HG03521 (cell line): ENCODE results near the gene SH3BP5.

Experiments used
- ATAC-seq: cut with Tn5 transposase; IDR thresholded peaks from one replicate; pipeline ENCODE4 v1.9.1; 2021; ENCODE audit warnings: mild to moderate bottlenecking, moderate library complexity; ENCODE audit not compliant: unreplicated experiment

Gene SH3BP5

DNA sequence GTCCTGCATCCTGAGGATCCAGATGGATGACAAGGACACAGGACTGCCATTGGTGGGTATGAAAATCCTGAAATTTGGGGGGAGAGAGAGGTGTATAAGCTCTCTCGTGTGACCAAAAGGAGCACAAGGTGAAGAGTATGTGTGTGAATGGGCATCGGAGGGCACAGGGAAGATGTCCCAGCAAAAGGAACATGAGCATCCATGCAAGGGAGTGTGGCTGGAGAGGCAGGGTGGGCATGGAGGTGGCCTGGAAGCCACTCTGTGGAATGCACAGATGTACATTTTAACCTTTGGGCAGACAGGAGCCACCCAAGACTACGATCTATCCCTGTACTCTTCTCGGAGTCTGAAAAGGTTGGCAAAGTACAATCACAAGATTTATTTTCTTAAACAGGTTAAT lies 71.9 kb downstream of the SH3BP5 start:
- no peak for ATAC-seq

DNA sequence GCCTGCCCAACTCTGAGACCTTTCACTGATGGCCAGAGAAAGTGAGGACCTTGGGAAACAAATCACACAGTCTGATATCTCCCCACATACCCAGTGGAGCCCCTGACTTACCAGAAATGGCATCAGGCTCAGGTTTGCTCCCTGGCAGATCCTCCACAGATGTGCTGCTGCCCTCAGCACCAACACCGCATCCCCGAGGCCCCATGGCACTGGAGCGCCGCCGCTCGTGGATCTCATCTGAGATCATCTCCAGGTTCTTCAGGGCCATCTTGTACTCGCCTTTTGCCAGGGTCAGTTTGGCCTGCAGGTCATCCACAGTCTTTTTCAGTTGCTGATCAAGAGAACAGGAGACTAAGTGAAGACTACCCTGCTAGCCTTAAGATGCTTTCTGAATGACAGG lies 73.7 kb downstream of the SH3BP5 start:
- no peak for ATAC-seq

DNA sequence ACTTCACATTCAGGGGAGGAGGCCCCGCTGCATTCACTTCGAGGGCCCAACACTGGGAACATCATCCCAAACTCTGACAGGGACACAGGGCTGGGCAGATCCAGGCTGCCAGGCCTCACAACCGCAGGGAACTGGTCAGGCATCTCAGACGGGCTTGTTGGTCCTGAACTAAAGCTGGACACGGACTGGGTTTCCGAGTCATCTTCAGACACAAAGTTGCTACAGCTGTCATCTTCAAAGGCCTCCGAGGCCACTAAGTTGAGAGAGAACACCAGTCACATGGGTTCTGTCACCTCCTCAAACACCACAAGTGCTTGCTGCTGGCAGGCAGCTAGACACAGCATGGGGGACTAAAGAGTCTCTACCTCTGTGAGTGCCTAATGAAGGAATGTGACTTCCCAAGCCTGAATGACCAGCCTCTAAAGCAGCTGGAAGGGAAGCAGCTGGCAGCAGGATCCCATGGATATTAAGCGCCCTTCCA lies 75.5 kb downstream of the SH3BP5 start:
- ATAC-seq, result no peak

DNA sequence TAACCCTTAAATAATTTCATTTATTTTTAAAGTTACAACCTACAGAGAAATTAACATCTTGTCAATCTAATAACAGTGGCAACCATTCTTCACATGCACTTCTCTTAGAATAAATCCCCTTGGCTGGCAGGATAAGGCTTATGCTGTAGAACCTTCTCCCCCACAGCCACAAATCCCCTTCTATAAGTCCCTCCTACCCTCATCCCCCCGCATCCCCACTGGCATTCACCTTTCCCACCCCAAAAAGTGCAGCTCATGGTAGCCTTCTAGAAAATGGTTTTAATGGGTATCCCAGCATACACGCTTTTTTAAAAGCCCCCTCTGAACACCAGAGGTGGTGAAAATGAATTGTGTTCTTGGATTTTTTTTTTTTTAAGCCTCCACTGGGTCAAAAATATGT lies 77.2 kb downstream of the SH3BP5 start:
- ATAC-seq, result no peak

DNA sequence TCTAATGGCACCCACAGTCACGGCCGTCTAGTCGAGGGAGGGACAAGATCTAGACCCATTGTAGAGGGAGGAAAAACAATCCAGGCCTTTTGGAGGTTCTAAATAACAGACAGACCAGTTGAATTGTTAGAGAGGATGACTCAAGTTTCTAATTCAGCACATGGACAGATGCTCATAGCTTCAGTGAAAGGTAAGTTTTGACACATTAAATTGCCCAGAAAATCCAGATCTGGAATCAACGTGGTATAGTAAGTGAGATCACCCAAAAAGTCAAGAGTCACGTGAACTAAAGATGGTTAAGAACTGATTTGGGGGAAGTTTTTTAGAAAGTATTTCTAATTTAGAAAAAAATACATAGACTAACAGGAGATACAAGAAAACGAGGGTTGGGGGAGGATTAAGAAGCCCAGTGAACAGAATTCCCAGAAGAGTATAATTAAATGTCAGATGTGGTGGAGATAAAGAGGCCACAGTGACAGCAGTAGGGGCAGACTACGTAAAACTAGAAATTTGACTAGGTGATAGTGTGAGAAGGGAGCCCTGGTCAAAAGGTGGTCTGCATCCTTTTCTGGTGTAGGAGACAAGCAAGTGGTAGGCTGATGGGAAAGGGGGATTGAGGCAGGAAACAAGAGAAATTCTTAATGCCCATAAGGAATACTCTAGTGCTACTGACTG lies 79.2 kb downstream of the SH3BP5 start:
- no peak for ATAC-seq

DNA sequence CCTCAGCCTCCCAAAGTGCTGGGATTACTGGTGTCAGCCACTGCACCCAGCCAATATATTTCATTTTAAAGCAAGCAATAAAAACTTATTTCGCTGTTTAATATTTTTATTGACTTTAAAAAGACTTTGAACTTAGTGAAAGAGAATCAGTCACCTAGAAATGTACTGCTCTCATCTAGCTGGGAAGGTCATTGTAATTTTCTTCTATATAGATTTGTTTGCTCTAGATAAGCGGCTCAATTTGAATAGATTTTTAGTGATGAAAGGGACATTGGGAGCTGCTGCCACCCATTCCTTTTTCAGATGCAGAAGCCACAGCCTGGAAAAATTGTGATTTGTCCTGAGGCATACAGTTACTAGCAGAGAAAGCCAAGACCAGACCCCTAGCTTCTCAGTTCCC lies 86.2 kb downstream of the SH3BP5 start:
- ATAC-seq, result no peak

DNA sequence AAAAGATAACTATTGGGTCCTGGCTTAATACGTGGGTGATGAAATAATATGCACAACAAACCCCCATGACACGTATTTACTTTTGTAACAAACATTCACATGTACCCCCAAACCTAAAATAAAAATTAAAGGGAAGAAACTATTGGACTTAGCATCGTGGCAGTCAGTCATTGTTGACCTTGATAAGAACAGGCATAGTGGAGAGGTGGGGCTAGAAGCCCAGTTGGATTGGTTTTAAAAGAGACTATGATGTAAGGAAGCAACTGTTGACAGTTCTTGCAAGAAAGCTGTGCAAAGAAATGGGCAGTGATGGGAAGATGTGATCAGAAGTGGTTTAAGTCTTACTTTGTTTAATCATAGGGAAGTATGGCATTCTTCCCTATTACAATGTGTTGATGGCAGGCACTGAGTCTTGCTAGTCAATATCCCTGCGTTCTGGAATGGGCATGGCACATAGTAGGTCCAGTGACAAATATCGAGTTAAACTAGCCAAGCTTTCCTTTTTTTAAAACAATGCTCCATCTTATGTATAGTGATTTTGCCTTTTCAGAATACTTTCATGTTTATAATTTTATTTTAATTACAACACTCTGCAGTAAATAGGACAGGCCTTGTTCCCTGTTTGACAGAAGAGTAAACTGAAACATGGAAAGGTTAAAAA lies 88.4 kb downstream of the SH3BP5 start:
- no peak for ATAC-seq

DNA sequence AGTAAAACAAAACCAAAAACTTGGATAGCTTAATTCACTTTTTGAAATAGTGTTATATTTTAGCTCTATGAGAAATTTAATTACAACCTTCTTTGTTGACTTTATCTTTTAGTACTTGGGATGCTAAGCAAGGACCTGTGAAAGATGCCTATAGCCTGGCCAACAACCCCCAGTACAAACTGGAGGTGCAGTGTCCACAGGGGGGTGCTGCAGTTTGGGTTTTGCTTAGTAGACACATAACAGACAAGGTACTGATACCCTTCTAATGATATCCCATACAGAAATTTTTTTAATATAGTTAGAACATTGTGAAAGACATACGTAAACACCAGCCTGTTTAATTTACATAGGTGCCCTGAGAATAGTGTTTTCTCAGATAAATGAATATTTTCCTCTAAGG lies 91.0 kb downstream of the SH3BP5 start:
- no peak for ATAC-seq

DNA sequence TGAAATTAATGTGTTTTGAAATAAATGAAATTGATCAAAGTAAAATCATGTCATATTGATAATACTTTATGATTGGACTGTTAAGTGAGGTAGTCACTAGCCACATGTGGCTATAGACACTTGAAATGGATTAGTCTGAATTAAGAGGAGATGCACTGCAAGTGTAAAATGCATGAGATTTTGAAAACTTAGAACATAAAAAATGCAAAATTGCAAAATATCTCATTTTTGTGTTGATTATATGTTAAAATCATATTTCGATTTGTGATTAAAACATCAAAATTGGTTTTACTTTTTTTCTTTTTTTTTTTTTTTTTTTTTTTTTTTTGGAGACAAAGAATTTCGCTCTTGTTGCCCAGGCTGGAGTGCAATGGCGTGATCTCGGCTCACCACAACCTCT lies 103.1 kb downstream of the SH3BP5 start:
- no peak for ATAC-seq

DNA sequence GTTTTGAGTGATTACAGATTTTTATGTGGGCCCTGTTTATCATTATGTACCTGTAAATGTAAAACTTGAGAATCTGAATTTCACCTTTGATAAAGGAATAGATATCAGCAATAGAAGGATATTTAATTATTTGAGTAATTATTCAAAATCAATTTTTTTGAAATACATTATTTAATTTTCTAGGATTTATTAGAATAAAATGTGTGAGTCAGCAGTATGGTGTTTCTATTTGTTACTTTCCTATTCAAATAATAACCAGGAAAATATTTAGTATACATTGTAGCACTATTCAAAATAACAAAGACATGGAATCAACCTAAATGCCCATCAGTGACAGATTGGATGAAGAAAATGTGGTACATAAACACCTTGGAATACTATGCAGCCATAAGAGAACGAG lies 104.2 kb downstream of the SH3BP5 start:
- no peak for ATAC-seq

DNA sequence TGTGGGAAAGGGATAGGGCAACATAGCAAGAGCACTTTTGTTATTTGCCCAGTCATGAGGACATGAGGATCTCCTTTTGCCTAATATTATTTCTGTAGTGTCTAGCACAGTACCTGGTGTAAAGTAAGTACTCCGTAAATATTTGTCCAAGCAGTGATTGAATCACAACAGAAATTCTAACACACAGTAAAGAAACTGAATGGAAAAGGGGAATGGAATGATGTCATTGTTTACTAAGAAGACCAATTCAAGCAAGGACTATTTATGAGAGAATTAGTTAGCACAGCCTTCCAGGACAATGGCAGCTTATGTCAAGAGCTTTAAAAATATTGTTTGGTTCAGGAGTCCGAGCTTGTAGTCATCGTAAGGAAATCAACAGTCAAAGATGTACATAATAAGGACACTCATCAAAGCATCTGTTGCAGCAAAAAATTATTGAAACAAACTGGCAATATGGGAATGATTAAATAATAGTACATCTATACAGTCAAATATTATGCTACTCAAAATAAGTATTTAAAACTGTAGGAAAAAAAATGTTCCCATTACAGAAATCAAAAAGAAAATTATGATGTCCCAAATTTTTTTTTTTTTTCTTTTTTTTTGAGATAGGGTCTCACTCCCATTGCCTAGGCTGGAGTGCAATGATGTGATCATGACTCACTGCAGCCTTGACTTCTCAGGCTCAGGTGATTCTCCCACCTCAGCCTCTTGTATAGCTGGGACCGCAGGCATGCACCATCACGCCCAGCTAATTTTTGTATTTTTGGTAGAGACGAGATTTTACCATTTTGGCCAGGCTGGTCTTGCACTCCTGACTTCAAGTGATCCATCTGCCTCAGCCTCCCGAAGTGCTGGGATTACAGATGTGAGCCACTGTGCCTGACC lies 108.5 kb downstream of the SH3BP5 start:
- ATAC-seq, result no peak

DNA sequence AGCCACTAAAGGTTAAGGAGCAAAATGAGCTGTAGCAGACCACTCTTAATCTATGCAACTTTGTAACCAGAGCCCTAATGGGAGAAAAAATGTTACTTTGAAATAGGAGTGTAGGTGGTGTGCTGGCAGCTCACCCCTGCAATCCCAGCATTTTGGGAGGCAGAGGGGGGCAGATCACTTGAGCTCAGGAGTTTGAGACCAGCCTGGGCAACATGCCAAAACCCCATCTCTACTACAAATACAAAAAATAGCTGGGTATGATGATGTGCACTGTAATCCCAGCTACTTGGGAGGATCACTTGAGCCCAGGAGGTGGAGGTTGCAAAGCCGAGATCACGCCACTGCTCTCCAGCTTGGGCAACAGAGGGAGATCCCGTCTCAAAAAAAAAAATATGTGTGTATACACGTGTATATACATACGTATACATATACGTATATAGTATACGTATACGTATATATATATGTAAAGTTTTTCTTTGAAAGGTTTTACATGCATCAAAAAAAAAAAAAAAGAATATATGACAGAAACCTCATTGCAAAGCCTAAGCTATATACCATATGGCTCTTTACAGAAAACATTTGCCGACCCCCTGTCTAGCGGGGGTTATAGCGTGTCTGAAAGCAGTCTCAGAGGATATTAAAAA lies 110.7 kb downstream of the SH3BP5 start:
- ATAC-seq, result no peak

DNA sequence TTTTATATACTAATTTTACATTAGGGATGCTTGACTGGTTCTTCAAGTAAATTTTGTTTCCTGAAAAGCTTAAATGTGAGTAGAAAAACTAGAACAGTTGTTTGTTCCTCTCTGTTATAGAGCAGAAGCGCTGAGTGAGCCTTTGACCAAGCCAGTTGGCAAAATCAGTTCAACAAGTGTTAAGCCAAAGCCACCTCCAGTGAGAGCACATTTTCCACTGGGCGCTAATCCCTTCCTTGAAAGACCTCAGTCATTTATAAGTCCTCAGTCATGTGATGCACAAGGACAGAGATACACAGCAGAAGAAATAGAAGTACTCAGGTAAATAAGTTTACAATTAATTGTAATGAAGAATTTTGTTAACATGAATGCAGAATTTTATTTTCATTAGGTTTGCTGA lies 111.7 kb downstream of the SH3BP5 start:
- no peak for ATAC-seq

DNA sequence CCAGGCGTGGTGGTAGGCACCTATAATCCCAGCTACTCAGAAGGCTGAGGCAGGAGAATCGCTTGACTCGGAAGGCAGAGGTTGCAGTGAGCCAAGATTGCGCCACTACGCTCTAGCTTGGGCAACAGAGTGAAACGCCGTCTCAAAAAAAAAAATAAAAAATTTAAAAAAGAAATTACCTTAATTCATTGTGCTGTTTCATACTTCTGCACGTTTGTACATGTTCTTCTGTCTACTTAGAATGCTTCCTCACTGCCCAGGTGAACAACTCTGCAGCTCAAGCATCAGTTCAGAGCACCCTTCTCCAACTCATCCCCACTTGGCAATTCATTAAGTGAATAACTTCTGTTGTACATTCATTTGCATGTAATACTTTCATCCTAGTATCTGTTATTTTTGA lies 112.3 kb downstream of the SH3BP5 start:
- ATAC-seq, result no peak

DNA sequence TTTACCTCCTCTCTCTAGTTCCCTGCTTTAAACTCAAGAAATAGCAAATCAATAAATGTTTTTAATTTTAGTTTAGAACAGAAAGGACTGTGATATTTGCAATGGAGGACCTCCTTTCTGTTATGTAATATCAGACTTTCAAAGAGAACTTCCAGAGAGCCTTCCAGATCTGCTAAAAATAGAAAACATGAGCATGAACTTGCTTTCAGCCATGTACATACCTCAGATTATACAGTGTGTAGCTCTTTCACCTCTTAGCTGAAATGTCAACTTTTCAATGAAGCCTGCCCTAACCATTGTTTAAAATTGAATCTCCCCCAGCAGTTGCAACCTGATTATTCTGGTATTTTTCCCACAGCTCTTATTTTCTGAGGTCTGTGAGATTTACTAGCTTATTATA lies 113.7 kb downstream of the SH3BP5 start:
- ATAC-seq, result no peak

DNA sequence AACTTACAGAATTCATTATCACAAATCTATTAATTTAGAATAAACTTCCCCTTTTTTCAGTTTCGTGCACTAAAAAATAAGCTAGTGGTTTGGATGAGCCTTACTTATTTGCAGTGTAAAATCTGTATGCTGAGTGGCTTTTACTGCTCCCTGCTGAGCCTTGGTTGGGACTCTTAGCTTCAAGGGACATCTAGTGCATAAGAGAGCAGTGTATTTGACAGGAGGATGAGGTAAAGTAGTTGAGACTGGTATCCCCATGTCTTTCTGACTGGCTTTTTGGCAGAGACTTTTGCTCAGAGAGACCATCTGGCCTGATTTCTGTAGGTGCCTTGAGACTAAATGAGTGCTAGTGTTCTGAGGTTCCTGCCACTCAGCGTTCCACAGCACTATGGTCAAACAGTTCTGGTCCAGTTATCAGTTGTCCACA lies 114.5 kb downstream of the SH3BP5 start:
- no peak for ATAC-seq

DNA sequence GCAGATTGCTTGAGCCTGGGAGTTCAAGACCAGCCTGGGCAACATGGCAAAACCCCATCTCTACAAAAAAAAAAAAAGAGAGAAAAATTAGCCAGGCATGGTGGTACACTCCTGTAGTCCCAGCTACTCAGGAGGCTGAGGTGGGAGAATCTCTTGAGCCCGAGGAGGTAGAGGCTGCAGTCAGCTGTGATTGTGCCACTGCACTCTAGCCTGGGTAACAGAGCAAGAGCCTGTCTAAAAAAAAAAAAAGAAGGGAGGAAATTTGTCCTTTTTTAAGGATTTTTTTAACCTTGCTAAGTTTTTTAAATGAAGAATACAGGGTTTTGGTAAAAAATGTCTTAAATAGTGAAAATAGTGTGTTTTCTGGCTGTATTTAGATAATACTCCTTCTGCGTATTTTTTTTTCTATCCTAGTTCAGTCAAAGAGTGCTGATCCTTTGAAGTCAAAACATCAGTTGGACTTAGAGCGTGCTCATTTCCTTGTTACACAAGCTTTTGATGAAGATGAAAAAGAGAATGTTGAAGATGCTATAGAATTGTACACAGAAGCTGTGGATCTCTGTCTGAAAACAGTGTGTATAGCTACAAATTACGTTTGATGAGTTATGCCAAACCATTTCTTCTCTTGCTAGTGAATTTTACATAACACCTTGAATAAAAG lies 115.2 kb downstream of the SH3BP5 start:
- ATAC-seq, result no peak

DNA sequence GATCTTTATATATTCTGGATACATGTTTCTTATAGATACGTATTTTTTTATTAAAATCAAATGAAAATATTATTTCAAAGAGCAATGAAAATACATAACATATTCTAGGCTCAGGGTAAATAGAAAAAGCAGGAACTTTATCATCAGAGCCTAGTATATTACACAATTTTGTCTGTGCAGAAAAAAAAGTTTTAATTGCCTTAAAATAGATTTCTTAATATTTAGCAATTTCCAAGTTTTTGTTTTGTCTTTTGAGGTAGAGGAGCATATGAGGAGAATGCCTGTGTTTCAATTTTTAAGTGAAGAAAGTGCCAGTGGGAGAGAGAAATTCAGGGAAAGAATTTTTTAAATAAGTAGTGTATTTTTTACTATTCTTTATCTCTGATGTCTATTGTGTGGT lies 115.9 kb downstream of the SH3BP5 start:
- ATAC-seq, result no peak

DNA sequence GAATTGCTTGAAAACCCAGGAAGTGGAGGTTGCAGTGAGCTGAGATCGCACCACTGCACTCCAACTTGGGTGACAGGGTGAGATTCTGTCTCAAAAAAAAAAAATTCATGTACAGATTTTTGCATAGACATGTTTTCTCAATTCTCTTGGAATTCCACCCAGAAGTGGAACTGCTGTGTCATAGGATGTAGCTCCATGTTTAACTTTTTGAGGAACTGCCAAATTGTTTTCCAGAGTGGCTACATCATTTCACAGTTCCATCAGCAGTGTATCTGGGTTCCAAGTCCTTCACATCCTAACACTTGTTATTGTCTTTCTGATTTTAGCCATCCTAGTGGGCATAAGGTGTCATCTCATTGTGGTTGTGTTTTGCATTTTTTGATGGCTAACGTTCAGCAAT lies 116.4 kb downstream of the SH3BP5 start:
- ATAC-seq, result no peak

DNA sequence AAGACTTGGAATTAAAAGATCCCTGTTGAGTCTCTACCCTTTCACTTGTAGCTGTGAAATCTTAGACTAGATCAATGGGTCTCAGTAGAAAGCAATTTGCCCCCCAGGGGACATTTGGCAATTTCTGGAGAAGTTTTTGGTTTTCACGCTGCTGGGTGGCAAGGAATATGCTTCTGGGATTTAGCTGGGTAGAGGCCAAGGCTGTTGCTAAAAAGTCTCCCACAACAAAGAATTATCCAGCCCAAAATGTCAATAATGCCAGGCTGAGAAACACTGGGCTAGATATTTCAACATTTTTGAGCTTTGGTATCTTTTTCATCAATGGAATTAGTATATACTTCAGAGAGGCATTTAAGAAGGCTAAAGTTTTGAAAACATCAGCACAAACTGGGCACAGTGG lies 117.6 kb downstream of the SH3BP5 start:
- no peak for ATAC-seq

DNA sequence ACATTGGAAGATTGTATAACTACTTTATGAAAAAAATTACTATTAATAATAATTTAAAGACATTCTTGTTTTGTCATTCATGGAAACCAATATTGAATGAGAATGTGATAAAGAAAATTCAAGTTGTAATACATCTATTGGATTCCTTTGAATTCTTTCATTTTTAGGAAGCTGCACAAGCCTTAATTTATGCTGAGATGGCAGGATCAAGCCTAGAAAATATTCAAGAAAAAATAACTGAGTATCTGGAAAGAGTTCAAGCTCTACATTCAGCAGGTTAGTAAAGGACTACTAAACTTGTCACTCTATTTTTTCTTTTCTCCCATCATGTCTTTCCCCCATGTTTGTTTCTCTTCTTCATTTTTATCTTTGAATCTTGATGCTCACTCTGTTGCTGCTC lies 120.4 kb downstream of the SH3BP5 start:
- no peak for ATAC-seq
